ENCODE measurements around the gene MAN1C1.

GRCh38 chr1:25799352-25799934 lies 182.9 kb downstream of the MAN1C1 start:
- TF ChIP-seq, protein P1, sequence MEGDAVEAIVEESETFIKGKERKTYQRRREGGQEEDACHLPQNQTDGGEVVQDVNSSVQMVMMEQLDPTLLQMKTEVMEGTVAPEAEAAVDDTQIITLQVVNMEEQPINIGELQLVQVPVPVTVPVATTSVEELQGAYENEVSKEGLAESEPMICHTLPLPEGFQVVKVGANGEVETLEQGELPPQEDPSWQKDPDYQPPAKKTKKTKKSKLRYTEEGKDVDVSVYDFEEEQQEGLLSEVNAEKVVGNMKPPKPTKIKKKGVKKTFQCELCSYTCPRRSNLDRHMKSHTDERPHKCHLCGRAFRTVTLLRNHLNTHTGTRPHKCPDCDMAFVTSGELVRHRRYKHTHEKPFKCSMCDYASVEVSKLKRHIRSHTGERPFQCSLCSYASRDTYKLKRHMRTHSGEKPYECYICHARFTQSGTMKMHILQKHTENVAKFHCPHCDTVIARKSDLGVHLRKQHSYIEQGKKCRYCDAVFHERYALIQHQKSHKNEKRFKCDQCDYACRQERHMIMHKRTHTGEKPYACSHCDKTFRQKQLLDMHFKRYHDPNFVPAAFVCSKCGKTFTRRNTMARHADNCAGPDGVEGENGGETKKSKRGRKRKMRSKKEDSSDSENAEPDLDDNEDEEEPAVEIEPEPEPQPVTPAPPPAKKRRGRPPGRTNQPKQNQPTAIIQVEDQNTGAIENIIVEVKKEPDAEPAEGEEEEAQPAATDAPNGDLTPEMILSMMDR (conservative IDR thresholded peaks at IDR 0.05; ENCODE audit: low read depth, low read length), result no peak
- no peak for TF ChIP-seq EZH2phosphoT487 (IDR thresholded peaks at IDR 0.05; ENCODE audit: borderline replicate concordance, low read length)
